ENCODE measurements around the gene SLIT1.

SLIT1 gene

DNA sequence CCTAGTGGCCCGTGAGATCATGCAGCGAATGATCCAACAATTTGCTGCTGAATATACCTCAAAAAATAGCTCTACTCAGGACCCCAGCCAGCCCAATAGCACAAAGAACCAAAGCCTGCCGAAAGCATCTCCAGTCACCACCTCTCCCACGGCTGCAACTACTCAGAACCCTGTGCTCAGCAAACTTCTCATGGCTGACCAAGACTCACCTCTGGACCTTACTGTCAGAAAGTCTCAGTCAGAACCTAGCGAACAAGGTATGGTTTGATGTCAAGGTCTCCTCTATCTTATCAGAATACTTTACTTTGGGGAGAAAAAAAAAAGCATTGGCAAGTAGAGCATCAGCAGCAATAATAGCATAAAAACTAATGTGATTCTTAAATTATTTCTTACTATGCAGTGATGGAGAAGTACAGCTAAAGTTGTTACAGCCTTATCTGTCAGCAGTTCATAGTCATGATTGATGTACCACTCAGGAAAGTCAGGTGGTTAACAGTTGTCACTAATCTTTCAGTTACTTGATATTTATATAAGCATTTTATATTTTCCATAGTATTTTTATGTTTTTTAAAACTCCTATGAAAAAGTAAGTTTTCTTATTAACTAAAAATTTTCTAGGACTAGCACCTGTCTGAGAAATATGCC lies 236.6 kb downstream of the SLIT1 start:
- Histone ChIP-seq H3K4me3 (ENCODE audit: low read length) (no peak overlapping the region), H3K27me3 (ENCODE audit: insufficient read depth, low read length) (no peaks in the 10 kb centered on the region), H3K9me3 (ENCODE audit: low read length) (no peaks in the 10 kb centered on the region), H3K4me1 (ENCODE audit: insufficient read depth, low read length) (no peaks in the 10 kb centered on the region), H3K36me3 (ENCODE audit: insufficient read depth, low read length) (peaks cover 42% of the 10 kb centered on the region), H2AFZ (ENCODE audit: low read depth, low read length) (no peak overlapping the region)

Measured in neuron (in vitro differentiated cells).